ENCODE measurements around the gene ALOX5AP.

ALOX5AP gene

GRCh38 chr13:30786648-30787047, 51.3 kb downstream of the ALOX5AP start:
- H3K4me3 ChIP-seq (ENCODE audit: low read depth, low read length): no peak overlapping the region
- no peak for DNase-seq (ENCODE audit: low read depth)
- TF ChIP-seq CTCF (IDR thresholded peaks at IDR 0.05; ENCODE audit: low read depth, low read length) (no peak), POLR2A (IDR thresholded peaks at IDR 0.05; ENCODE audit: extremely low read depth, insufficient read length) (no peak), MAX (IDR thresholded peaks at IDR 0.05; ENCODE audit: low read depth, low read length) (no peak), MYC (IDR thresholded peaks at IDR 0.05; ENCODE audit: low read depth, low read length) (no peak)

GRCh38 chr13:30787738-30788525, 52.6 kb downstream of the ALOX5AP start:
- TF ChIP-seq MAX (IDR thresholded peaks at IDR 0.05; ENCODE audit: low read depth, low read length) (no peak), MYC (IDR thresholded peaks at IDR 0.05; ENCODE audit: low read depth, low read length) (no peak)
- no peak overlapping the region for H3K4me3 ChIP-seq (ENCODE audit: low read depth, low read length)
- no peak for DNase-seq (ENCODE audit: low read depth)

- TF ChIP-seq POLR2A (IDR thresholded peaks at IDR 0.05; ENCODE audit: extremely low read depth, insufficient read length): no peak
- no peak for TF ChIP-seq CTCF (IDR thresholded peaks at IDR 0.05; ENCODE audit: low read depth, low read length)
- TF ChIP-seq MYC (IDR thresholded peaks at IDR 0.05; ENCODE audit: low read depth, low read length): no peak
- TF ChIP-seq MAX (IDR thresholded peaks at IDR 0.05; ENCODE audit: low read depth, low read length): no peak
- no peak for DNase-seq (ENCODE audit: low read depth)
- no peak overlapping the region for H3K4me3 ChIP-seq (ENCODE audit: low read depth, low read length)
These were observed 54.0 kb downstream of the ALOX5AP start for GRCh38 chr13:30789166-30789862.

- TF ChIP-seq CTCF (IDR thresholded peaks at IDR 0.05; ENCODE audit: low read depth, low read length) (no peak), MYC (IDR thresholded peaks at IDR 0.05; ENCODE audit: low read depth, low read length) (no peak), MAX (IDR thresholded peaks at IDR 0.05; ENCODE audit: low read depth, low read length) (no peak), POLR2A (IDR thresholded peaks at IDR 0.05; ENCODE audit: extremely low read depth, insufficient read length) (no peak)
- DNase-seq (ENCODE audit: low read depth): no peak
- no peak overlapping the region for H3K4me3 ChIP-seq (ENCODE audit: low read depth, low read length)
These were observed 55.2 kb downstream of the ALOX5AP start for GRCh38 chr13:30790592-30790991.

GRCh38 chr13:30791354-30792001, 56.1 kb downstream of the ALOX5AP start:
- DNase-seq (ENCODE audit: low read depth): no peak
- TF ChIP-seq MYC (IDR thresholded peaks at IDR 0.05; ENCODE audit: low read depth, low read length): no peak
- no peak for TF ChIP-seq CTCF (IDR thresholded peaks at IDR 0.05; ENCODE audit: low read depth, low read length)
- TF ChIP-seq POLR2A (IDR thresholded peaks at IDR 0.05; ENCODE audit: extremely low read depth, insufficient read length): no peak
- no peak overlapping the region for H3K4me3 ChIP-seq (ENCODE audit: low read depth, low read length)

All from NB4 (cell line).